ENCODE results near the gene RHCG.

RHCG gene

GRCh38 chr15:89442671-89443307, 53.6 kb downstream of the RHCG start:
- peak; percentile 50 to 57 for DNase-seq

GRCh38 chr15:89442155-89442554, 54.2 kb downstream of the RHCG start:
- DNase-seq, result no peak

- DNase-seq, result peak; percentile 30 to 33
These were observed 55.0 kb downstream of the RHCG start for GRCh38 chr15:89441295-89441812.

GRCh38 chr15:89439764-89440163, 56.6 kb downstream of the RHCG start:
- no peak for DNase-seq

GRCh38 chr15:89436560-89437311, 59.6 kb downstream of the RHCG start:
- no peak for DNase-seq

- DNase-seq, result no peak
These were observed 61.0 kb downstream of the RHCG start for GRCh38 chr15:89435362-89435761.

- DNase-seq, result no peak
These were observed 62.7 kb downstream of the RHCG start for GRCh38 chr15:89433686-89434085.

GRCh38 chr15:89430530-89431341, 65.6 kb downstream of the RHCG start:
- DNase-seq, result peak; percentile 44 to 58

GRCh38 chr15:89429986-89430385, 66.4 kb downstream of the RHCG start:
- DNase-seq, result no peak

GRCh38 chr15:89429023-89429422, 67.4 kb downstream of the RHCG start:
- no peak for DNase-seq

GRCh38 chr15:89428246-89428645, 68.1 kb downstream of the RHCG start:
- DNase-seq, result no peak

- no peak for DNase-seq
These were observed 69.9 kb downstream of the RHCG start for GRCh38 chr15:89426500-89426899.

- DNase-seq, result no peak
These were observed 72.4 kb downstream of the RHCG start for GRCh38 chr15:89423981-89424380.

Measured in AML-193 (cell line).